Measurements from ENCODE around the gene RGL1. TPM values are rescaled to one million over a fixed set of nuclear protein-coding genes. Genes with fewer than 3 reads are reported as not detected.
A peak's percentile ranks its signal among the peaks of the same experiment; 100 is the strongest.

RGL1 gene
- total RNA-seq, 4 donors from 2014 or later = 10.6 to 13.8 (median 11.3) TPM

- no peaks in the 10 kb centered on the region for H3K27me3 ChIP-seq
Measured at GRCh38 chr1:183925947-183926346, 121.0 kb downstream of the RGL1 start.

DNA sequence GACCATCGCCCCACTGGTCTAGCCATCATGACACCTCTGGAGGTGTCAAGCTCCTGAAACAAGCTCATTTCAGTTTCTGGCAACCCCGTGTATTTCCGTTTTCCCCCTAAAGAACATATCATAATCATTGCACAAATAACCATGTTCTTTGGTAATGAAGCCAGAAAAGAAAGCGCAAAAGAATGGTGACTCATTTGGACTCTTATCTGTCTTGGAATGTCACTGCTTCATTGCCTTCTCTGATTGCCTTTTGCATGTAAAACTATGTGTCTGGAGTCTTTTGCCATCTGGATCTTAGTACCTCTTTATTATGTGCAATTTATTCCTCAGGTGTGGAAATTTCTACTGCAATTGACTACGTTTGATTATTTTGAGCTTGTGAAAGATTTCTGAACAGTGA is 122.1 kb downstream of the RGL1 start:
- DNase-seq (ENCODE audit: low spot score in 2 of 2) = no peak
- peaks cover 46% of the 10 kb centered on the region for H3K36me3 ChIP-seq
- H3K4me3 ChIP-seq = no peak overlapping the region
- H3K27ac ChIP-seq = no peak overlapping the region
- H3K27me3 ChIP-seq = no peaks in the 10 kb centered on the region
- peaks cover 3% of the 10 kb centered on the region for H3K4me1 ChIP-seq
- H3K9me3 ChIP-seq = no peaks in the 10 kb centered on the region
- 84% methylated on average over 5 of the region's 5 CpGs for WGBS
- TF ChIP-seq EP300 (IDR thresholded peaks at IDR 0.05) (no peak), POLR2AphosphoS5 (IDR thresholded peaks at IDR 0.05) (no peak), CTCF (IDR thresholded peaks at IDR 0.05) (no peak)

More at GRCh38 chr1:183925947-183926346, 121.0 kb downstream of the RGL1 start:
- Histone ChIP-seq H3K4me3 (no peak overlapping the region), H3K4me1 (no peaks in the 10 kb centered on the region), H3K9me3 (no peaks in the 10 kb centered on the region), H3K36me3 (peaks cover 50% of the 10 kb centered on the region), H3K27ac (no peak overlapping the region)
- WGBS = 82% methylated on average over 8 of the region's 8 CpGs
- no peak for DNase-seq (ENCODE audit: low spot score in 2 of 2)
- no peak for TF ChIP-seq POLR2AphosphoS5 (IDR thresholded peaks at IDR 0.05)
- TF ChIP-seq POLR2A (IDR thresholded peaks at IDR 0.05) = no peak
- TF ChIP-seq CTCF (IDR thresholded peaks at IDR 0.05) = no peak
- no peak for TF ChIP-seq EP300 (IDR thresholded peaks at IDR 0.05)

DNA sequence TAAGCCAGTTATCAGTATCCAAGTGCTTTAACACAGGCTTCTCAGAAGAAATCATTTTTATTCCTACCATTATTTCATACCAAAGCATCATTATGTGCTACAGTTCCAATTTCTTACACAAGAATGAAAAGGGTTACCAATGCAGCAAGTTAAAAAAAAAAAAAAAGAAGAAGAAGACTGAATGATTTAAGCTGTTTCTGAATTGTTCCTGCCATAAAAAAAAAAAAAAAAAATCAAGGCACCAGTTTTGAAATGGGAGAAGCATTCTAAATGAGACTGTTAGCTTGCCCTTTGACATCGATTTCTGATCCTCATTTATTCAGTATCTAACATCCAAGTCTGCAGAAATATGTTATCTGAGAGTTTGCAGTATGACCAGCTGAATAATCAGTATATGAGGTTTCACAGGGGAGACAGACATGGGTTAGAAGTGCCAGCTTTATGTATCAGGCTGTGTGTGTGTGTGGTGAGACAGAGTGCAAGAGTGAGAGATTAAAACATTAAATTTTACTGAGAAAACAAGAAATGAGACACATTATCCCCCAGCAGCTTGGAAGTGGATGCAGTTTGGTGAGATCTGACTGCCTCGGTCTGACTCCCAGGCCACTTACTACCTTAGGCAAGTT is 126.8 kb downstream of the RGL1 start:
- Histone ChIP-seq H3K4me1 (peaks cover 11% of the 10 kb centered on the region), H3K9me3 (no peaks in the 10 kb centered on the region), H3K27ac (no peak overlapping the region), H3K4me3 (no peak overlapping the region), H3K27me3 (no peaks in the 10 kb centered on the region), H3K36me3 (peaks cover 10% of the 10 kb centered on the region)
- no peak for DNase-seq (ENCODE audit: low spot score in 2 of 2)
- 54% methylated on average over 2 of the region's 2 CpGs for WGBS
- TF ChIP-seq POLR2AphosphoS5 (IDR thresholded peaks at IDR 0.05) (no peak), CTCF (IDR thresholded peaks at IDR 0.05) (no peak), POLR2A (IDR thresholded peaks at IDR 0.05) (no peak), EP300 (IDR thresholded peaks at IDR 0.05) (no peak)

- no peak overlapping the region for H3K4me3 ChIP-seq
Measured at GRCh38 chr1:183932412-183932811, 127.5 kb downstream of the RGL1 start.

More at GRCh38 chr1:183932412-183932811, 127.5 kb downstream of the RGL1 start:
- no peak for TF ChIP-seq POLR2A (IDR thresholded peaks at IDR 0.05)
- no peak for TF ChIP-seq POLR2AphosphoS5 (IDR thresholded peaks at IDR 0.05)
- no peak for TF ChIP-seq EP300 (IDR thresholded peaks at IDR 0.05)
- TF ChIP-seq CTCF (IDR thresholded peaks at IDR 0.05) = no peak
- Histone ChIP-seq H3K27ac (no peak overlapping the region), H3K4me1 (peaks cover 11% of the 10 kb centered on the region), H3K27me3 (no peaks in the 10 kb centered on the region), H3K9me3 (no peaks in the 10 kb centered on the region), H3K36me3 (peaks cover 5% of the 10 kb centered on the region)
- peak; percentile 73 to 85 for DNase-seq (ENCODE audit: low spot score in 2 of 2)
- WGBS = 44% methylated on average over 15 of the region's 15 CpGs
